22Rv1 (cell line): ENCODE results near the gene NAV2.

Experiments
- CTCF ChIP-seq: fragments of 450-650 bp; IDR thresholded peaks from 2 replicates; pipeline ENCODE4 v1.5.1; 2017; ENCODE audit warnings: mild to moderate bottlenecking
- ZFX ChIP-seq: fragments of 450-650 bp; IDR thresholded peaks from 2 replicates; pipeline ENCODE4 v1.6.1; 2017; ENCODE audit warnings: antibody characterized with exemption, borderline replicate concordance

GRCh38 chr11:19920982-19921381 lies 208.3 kb downstream of the NAV2 start:
- TF ChIP-seq CTCF: no peak
- no peak for TF ChIP-seq ZFX
